Right atrium auricular region (tissue), 2 donors: ENCODE measurements around the gene BCAM. TPM values are rescaled to one million over a fixed set of nuclear protein-coding genes. Genes with fewer than 3 reads are reported as not detected.
"Not testable (repeated sequence)": the region's sequence is repeated elsewhere in the genome, so short reads cannot be mapped to it uniquely, and the experiment has no call there.

Experiments
- DNase-seq: peaks from one replicate; pipeline ENCODE4 v3.0.0-alpha.2; 2019; ENCODE audit warnings: low spot score
- H3K27ac ChIP-seq, 2 donors: fragments of 200-600 bp; sonication (generic); 1 replicate in 1 of 2; 2 replicates in 1 of 2; pipeline ENCODE4 v1.5.1; 2016 to 2019
- H3K27me3 ChIP-seq, 2 donors: fragments of 200-600 bp; sonication (generic); one replicate each; pipeline versions ENCODE4 v1.5.1 to v1.6.0; 2017 to 2019
- H3K36me3 ChIP-seq: fragments of 200-600 bp; sonication (generic); one replicate; pipeline ENCODE4 v1.5.1; 2016
- H3K4me1 ChIP-seq, 2 donors: fragments of 200-600 bp; sonication (generic); one replicate each; pipeline versions ENCODE4 v1.5.1 to v1.6.0; 2017 to 2019
- H3K4me3 ChIP-seq, 2 donors: fragments of 200-600 bp; sonication (generic); 1 replicate in 1 of 2; 2 replicates in 1 of 2; pipeline ENCODE4 v1.5.1; 2017 to 2019; ENCODE audit warnings: mild to moderate bottlenecking in 1 of 2, moderate library complexity in 1 of 2
- H3K9me3 ChIP-seq, 2 donors: fragments of 200-600 bp; sonication (generic); one replicate each; pipeline ENCODE4 v1.5.1; 2019
- total RNA-seq, 2 donors: library from RNA; depleted of rRNA; stranded (reverse); fragments of >200 nt; gene quantifications; one replicate each; pipeline ENCODE4 v1.1.0, GENCODE V29; 2016
- TF ChIP-seq, protein P1 (sequence below), 2 donors: fragments of 200-600 bp; sonication (generic); IDR thresholded peaks; one replicate each; pipeline ENCODE4 v1.5.1; 2019; ENCODE audit warnings: antibody characterized with exemption in 2 of 2

Gene BCAM
- total RNA-seq, 2 donors from 2014 or later = 82.1 to 102 TPM

DNA sequence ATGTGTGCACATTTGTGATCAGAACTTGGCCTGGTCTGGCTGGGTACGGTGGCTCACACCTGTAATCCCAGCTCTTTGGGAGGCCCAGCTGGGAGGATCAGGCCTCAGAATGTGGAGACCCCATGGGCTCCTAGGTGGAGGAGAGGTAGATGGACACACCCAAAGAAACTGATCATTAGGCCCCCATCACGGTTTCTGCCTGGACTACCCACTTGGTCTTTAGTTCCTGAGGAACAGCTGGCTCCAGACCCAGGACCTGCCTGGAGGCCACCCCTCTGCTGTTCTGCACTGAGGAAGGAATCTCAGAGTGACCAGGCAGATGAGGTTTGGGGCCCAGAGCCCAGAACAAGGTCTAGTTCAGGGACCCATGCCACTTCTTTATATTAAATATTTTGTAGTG is 29.8 kb upstream of the BCAM start:
- Histone ChIP-seq H3K4me1 (peaks cover 0 to 8% of the 10 kb centered on the region in 2 donors), H3K36me3 (no peaks in the 10 kb centered on the region), H3K27me3 (no peaks in the 10 kb centered on the region), H3K9me3 (no peaks in the 10 kb centered on the region), H3K4me3 (no peak overlapping the region), H3K27ac (no peak overlapping the region)
- TF ChIP-seq, protein P1, sequence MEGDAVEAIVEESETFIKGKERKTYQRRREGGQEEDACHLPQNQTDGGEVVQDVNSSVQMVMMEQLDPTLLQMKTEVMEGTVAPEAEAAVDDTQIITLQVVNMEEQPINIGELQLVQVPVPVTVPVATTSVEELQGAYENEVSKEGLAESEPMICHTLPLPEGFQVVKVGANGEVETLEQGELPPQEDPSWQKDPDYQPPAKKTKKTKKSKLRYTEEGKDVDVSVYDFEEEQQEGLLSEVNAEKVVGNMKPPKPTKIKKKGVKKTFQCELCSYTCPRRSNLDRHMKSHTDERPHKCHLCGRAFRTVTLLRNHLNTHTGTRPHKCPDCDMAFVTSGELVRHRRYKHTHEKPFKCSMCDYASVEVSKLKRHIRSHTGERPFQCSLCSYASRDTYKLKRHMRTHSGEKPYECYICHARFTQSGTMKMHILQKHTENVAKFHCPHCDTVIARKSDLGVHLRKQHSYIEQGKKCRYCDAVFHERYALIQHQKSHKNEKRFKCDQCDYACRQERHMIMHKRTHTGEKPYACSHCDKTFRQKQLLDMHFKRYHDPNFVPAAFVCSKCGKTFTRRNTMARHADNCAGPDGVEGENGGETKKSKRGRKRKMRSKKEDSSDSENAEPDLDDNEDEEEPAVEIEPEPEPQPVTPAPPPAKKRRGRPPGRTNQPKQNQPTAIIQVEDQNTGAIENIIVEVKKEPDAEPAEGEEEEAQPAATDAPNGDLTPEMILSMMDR (IDR thresholded peaks at IDR 0.05) = no peak
- DNase-seq = no peak

DNA sequence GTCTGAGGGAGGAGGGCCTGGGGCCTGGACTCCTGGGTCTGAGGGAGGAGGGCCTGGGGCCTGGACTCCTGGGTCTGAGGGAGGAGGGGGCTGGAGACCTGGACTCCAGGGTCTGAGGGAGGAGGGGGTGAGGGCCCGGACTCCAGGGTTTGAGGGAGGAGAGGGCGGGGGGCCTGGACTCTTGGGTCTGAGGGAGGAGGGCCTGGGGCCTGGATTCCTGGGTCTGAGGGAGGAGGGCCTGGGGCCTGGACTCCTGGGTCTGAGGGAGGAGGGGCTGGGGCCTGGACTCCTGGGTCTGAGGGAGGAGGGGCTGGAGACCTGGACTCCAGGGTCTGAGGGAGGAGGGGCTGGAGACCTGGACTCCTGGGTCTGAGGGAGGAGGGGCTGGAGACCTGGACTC is 27.2 kb upstream of the BCAM start:
- not testable (repeated sequence) for H3K36me3 ChIP-seq, H3K27me3 ChIP-seq, H3K27ac ChIP-seq, H3K4me3 ChIP-seq, H3K9me3 ChIP-seq, DNase-seq
- H3K4me1 ChIP-seq = peaks cover 0 to 14% of the 10 kb centered on the region in 2 donors

DNA sequence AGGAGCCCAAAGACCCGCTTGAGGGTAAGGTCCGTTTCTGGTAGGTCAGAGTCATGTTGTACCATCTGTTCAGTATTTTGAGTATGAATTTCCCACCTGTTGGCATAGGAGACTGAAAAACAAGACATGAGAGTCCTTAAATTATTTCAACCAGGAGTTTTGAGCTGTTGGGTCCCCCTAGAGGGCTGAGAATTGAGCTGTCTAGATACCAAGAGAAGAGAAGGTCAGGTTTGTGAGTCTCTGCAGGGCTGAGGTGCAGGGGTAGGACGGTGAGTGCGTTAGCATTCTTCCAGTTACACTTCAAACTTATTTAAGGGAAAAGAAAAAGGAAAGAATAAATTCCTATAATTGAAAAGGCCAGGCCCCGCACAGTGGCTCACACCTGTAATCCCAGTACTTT is 26.2 kb upstream of the BCAM start:
- no peaks in the 10 kb centered on the region for H3K9me3 ChIP-seq
- no peak overlapping the region for H3K4me3 ChIP-seq
- no peaks in the 10 kb centered on the region for H3K27me3 ChIP-seq
- TF ChIP-seq, protein P1 (IDR thresholded peaks at IDR 0.05) = no peak
- no peak overlapping the region for H3K27ac ChIP-seq
- DNase-seq = no peak
- H3K36me3 ChIP-seq = no peaks in the 10 kb centered on the region
- H3K4me1 ChIP-seq = peaks cover 0 to 12% of the 10 kb centered on the region in 2 donors

- Histone ChIP-seq H3K4me1 (peaks cover 0 to 9% of the 10 kb centered on the region in 2 donors), H3K27ac (no peak overlapping the region), H3K9me3 (no peaks in the 10 kb centered on the region), H3K27me3 (no peaks in the 10 kb centered on the region), H3K36me3 (no peaks in the 10 kb centered on the region), H3K4me3 (no peak overlapping the region)
- TF ChIP-seq, protein P1 (IDR thresholded peaks at IDR 0.05) = no peak
- DNase-seq = no peak
Observed at GRCh38 chr19:44783545-44783944, 25.4 kb upstream of the BCAM start.

DNA sequence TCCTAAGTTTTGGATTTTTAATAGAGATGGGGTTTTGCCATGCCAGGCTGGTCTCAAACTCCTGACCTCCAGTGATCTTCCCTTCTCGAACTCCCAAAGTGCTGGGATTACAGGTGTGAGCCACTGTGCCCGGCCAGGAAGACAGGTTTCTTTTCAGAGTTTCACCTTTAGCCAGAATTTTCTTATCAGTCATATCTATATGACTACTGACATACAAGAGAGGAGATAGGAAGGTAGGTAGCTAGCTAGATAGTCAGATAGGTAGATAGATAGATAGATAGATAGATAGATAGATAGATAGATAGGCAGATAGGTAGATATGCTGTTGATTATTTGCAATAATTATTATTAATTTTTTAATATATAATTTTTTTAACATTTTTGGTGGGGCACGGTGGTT is 23.6 kb upstream of the BCAM start:
- Histone ChIP-seq H3K9me3 (no peaks in the 10 kb centered on the region), H3K27me3 (no peaks in the 10 kb centered on the region), H3K36me3 (no peaks in the 10 kb centered on the region), H3K4me3 (no peak overlapping the region), H3K4me1 (peaks cover 0 to 9% of the 10 kb centered on the region in 2 donors), H3K27ac (no peak overlapping the region)
- no peak for DNase-seq
- TF ChIP-seq, protein P1 (IDR thresholded peaks at IDR 0.05) = no peak

- TF ChIP-seq, protein P1 (IDR thresholded peaks at IDR 0.05) = no peak
- peaks cover 0 to 9% of the 10 kb centered on the region in 2 donors for H3K4me1 ChIP-seq
- no peak overlapping the region for H3K4me3 ChIP-seq
- no peaks in the 10 kb centered on the region for H3K36me3 ChIP-seq
- H3K9me3 ChIP-seq = no peaks in the 10 kb centered on the region
- no peak overlapping the region for H3K27ac ChIP-seq
- H3K27me3 ChIP-seq = no peaks in the 10 kb centered on the region
- no peak for DNase-seq
Observed at GRCh38 chr19:44785993-44786392, 22.9 kb upstream of the BCAM start.
